DMS153 treated with DMSO at 0.1 percent for 48 hours (cell line): ENCODE data around the gene RHOA.
"Not testable (repeated sequence)": the region's sequence is repeated elsewhere in the genome, so short reads cannot be mapped to it uniquely, and the experiment has no call there.

Source experiments
- DNase-seq: peaks from one replicate; lab custom pipeline; 2025; ENCODE audit not compliant: unreplicated experiment; lab: John Stamatoyannopoulos, UW

Gene RHOA

GRCh38 chr3:49412632-49413337 lies 1.0 kb upstream of the RHOA start:
- DNase-seq: no peak

GRCh38 chr3:49411535-49411967 lies 225 bp downstream of the RHOA start:
- DNase-seq: no peak

GRCh38 chr3:49410846-49411534 lies 786 bp downstream of the RHOA start:
- DNase-seq: no peak

GRCh38 chr3:49410066-49410845 lies 1.5 kb downstream of the RHOA start:
- no peak for DNase-seq

GRCh38 chr3:49406571-49407565 lies 4.9 kb downstream of the RHOA start:
- no peak for DNase-seq

- not testable (repeated sequence) for DNase-seq
These were observed 6.2 kb downstream of the RHOA start for GRCh38 chr3:49405570-49405969.

GRCh38 chr3:49403891-49404290 lies 7.9 kb downstream of the RHOA start:
- DNase-seq: no peak

GRCh38 chr3:49401766-49402165 lies 10.0 kb downstream of the RHOA start:
- no peak for DNase-seq

- DNase-seq: no peak
These were observed 12.3 kb downstream of the RHOA start for GRCh38 chr3:49399461-49399860.

GRCh38 chr3:49397470-49397869 lies 14.3 kb downstream of the RHOA start:
- no peak for DNase-seq

- DNase-seq: not testable (repeated sequence)
These were observed 20.5 kb downstream of the RHOA start for GRCh38 chr3:49391310-49391709.

GRCh38 chr3:49389297-49389696 lies 22.5 kb downstream of the RHOA start:
- DNase-seq: no peak

- no peak for DNase-seq
These were observed 23.4 kb downstream of the RHOA start for GRCh38 chr3:49388289-49388820.

GRCh38 chr3:49387721-49388120 lies 24.1 kb downstream of the RHOA start:
- no peak for DNase-seq

GRCh38 chr3:49386056-49386756 lies 25.6 kb downstream of the RHOA start:
- no peak for DNase-seq

GRCh38 chr3:49385617-49386016 lies 26.2 kb downstream of the RHOA start:
- no peak for DNase-seq

- no peak for DNase-seq
These were observed 28.4 kb downstream of the RHOA start for GRCh38 chr3:49383387-49383786.

- DNase-seq: no peak
These were observed 33.4 kb downstream of the RHOA start for GRCh38 chr3:49378249-49378895.

- DNase-seq: no peak
These were observed 34.3 kb downstream of the RHOA start for GRCh38 chr3:49377483-49377882.
